NT2/D1 (cell line): Measurements from ENCODE around the gene DMRTC2.

ENCODE experiments used
- SUZ12 ChIP-seq: IDR thresholded peaks from 2 replicates; pipeline ENCODE4 v1.6.1; 2011; ENCODE audit not compliant: insufficient read length, insufficient read depth; ENCODE audit errors: extremely low read depth
- YY1 ChIP-seq: IDR thresholded peaks from 2 replicates; pipeline ENCODE4 v1.6.1; 2011; ENCODE audit not compliant: insufficient read length, insufficient read depth
- ZNF274 ChIP-seq: IDR thresholded peaks from 2 replicates; pipeline ENCODE4 v1.6.1; 2011; ENCODE audit warnings: mild to moderate bottlenecking, low read depth, low read length

GRCh38 chr19:41862445-41862986 lies 17.7 kb downstream of the DMRTC2 start:
- no peak for TF ChIP-seq YY1
- TF ChIP-seq ZNF274 = no peak
- TF ChIP-seq SUZ12 = no peak
